Activated CD4-positive, alpha-beta memory T cell treated with anti-CD3 and anti-CD28 coated beads, Interleukin-2, amount 10 ng/mL, durations not matched to agents 7 days and 5 days (primary cell): Measurements from ENCODE around the gene COL5A1. TPM values are rescaled to one million over a fixed set of nuclear protein-coding genes. Genes with fewer than 3 reads are reported as not detected.
A peak's percentile ranks its signal among the peaks of the same experiment; 100 is the strongest.

Source experiments
- CTCF ChIA-PET: fragments of 350-600 bp; sonication (Branson Sonifier 250); formaldehyde crosslinking; loops from one replicate; lab custom pipeline; 2021; ENCODE audit warnings: antibody characterized with exemption, inconsistent platforms; lab: Charles Lee
- POLR2A ChIA-PET: fragments of 350-600 bp; sonication (Branson Sonifier 250); formaldehyde crosslinking; loops from one replicate; lab custom pipeline; 2021; ENCODE audit warnings: antibody characterized with exemption; lab: Charles Lee
- DNase-seq: peaks from one replicate; pipeline ENCODE4 v3.0.0-alpha.2; 2020
- H3K27ac Mint-ChIP-seq: one replicate; pipeline ENCODE4 v1.8.0; 2021; ENCODE audit warnings: mild to moderate bottlenecking, mixed read lengths
- H3K27me3 Mint-ChIP-seq: one replicate; pipeline ENCODE4 v1.8.0; 2021; ENCODE audit warnings: mixed read lengths
- H3K36me3 Mint-ChIP-seq: one replicate; pipeline ENCODE4 v1.8.0; 2021; ENCODE audit warnings: low read depth, mixed read lengths
- H3K4me1 Mint-ChIP-seq: one replicate; pipeline ENCODE4 v1.8.0; 2021; ENCODE audit warnings: mixed read lengths
- H3K4me3 Mint-ChIP-seq: one replicate; pipeline ENCODE4 v1.8.0; 2021; ENCODE audit warnings: mild to moderate bottlenecking, mixed read lengths
- H3K9me3 Mint-ChIP-seq: one replicate; pipeline ENCODE4 v1.8.0; 2021; ENCODE audit warnings: mixed read lengths
- total RNA-seq, 2 experiments: library from RNA; stranded (reverse); gene quantifications; one replicate each; pipeline ENCODE4 v1.2.3, GENCODE V29; 2021

The COL5A1 gene
- total RNA-seq, 2 experiments from 2014 or later = 0.10 to 0.13 TPM

DNA sequence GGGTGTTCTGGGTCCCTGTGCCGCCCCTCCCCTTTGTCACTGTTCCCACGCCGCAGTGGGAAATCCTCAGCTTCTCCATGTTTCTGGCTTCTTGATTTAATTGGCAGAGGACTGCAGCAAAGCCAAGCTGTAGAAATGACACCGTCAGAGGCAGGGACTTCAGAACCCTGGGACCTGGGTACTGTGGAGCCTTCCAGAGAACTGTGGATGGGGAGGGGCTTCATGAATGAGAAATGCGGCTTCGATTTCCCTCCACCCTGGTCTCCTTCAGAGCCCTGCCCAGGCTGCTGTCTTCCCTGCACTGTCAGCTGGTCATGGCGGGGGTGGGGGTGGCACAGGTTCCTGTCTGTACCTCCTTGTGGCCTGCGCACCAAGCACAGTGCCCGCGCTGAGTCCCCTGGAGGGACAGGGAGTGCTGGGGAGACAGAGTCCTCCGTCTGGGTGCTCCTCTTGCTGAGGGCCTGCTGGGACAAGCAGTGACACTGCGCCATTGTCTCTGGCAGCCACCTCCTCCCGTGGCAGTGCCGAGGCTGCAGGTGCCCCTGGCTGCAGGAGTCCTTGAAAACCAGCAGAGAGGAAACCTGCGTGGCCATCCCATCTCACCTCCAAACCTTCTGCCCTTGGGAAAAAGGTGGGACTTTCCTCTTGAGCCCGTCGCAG lies 47.2 kb downstream of the COL5A1 start:
- POLR2A ChIA-PET = no interaction called here
- no peaks in the 10 kb centered on the region for H3K9me3 Mint-ChIP-seq
- DNase-seq = no peak
- H3K27ac Mint-ChIP-seq = no peak overlapping the region
- H3K4me3 Mint-ChIP-seq = no peak overlapping the region
- peaks cover 6% of the 10 kb centered on the region for H3K4me1 Mint-ChIP-seq
- H3K27me3 Mint-ChIP-seq = peaks cover 2% of the 10 kb centered on the region
- CTCF ChIA-PET = no interaction called here
- H3K36me3 Mint-ChIP-seq = no peaks in the 10 kb centered on the region

DNA sequence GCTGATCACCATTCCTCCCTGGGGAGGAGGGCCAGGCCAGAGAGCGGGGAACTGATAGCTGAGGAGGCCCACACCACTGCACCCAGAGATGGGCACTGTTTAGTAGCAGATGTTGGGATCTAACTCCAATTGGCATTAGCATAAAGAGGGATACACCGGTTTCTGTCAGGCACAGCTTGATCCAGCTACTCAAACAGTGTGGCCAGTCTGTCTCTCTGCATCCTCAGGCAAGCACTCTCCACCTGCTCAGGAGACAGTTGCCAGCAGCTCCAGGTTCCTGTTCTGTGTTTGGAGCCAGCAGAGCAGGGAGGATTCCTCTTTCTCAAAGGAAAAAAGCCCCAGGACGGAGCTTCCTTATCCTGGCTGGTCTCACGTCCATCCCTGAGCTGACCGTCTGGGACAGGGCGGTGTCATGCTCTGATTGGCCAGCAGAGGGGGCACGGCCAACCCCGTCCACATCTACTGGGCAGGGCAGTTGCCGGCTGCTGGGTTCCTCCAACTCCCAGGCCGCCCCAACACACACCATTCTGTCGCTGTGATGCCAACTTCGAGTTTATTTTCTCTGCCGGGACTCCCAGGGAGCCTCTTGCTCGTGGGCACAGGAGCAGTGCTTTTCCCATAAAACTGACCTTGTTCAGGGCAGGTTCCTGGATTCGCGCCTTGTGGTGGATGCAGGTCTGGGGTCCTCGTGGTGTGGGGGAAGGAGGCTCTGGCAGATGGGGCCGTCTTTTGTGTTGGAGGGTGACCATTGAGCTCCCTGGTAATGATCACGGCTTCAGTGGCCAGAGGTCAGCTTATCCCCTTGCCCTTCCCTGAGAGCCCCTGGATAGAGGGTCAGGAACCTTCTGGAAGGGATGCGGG lies 47.9 kb downstream of the COL5A1 start:
- Mint-ChIP-seq H3K27ac (no peak overlapping the region), H3K36me3 (no peaks in the 10 kb centered on the region), H3K9me3 (no peaks in the 10 kb centered on the region), H3K4me1 (peaks cover 6% of the 10 kb centered on the region), H3K4me3 (no peak overlapping the region), H3K27me3 (peaks cover 2% of the 10 kb centered on the region)
- ChIA-PET POLR2A (no interaction called here), CTCF (no interaction called here)
- peak; percentile 25 for DNase-seq

DNA sequence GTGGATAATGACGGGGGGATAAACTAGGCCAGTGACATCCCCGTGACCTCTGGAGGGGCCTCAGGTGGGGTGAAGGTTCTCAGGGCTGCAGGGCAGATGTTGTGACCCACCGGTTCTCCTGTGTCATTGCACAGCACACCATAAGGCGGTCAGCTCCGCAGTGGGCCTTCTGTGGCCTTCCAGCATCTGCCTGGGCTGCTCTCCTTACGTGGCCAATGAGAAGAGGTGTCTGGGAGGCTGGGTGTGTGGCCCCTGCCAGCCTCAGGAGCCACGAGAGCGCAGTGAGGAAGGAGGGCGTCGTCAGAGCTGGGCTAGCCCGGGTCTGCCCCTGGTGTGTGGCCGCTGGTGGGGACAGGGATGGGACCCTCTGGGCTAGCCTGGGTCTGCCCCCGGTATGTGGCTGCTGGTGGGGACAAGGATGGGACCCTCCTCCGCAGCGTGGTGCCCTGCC lies 48.7 kb downstream of the COL5A1 start:
- POLR2A ChIA-PET = no interaction called here
- H3K27ac Mint-ChIP-seq = no peak overlapping the region

DNA sequence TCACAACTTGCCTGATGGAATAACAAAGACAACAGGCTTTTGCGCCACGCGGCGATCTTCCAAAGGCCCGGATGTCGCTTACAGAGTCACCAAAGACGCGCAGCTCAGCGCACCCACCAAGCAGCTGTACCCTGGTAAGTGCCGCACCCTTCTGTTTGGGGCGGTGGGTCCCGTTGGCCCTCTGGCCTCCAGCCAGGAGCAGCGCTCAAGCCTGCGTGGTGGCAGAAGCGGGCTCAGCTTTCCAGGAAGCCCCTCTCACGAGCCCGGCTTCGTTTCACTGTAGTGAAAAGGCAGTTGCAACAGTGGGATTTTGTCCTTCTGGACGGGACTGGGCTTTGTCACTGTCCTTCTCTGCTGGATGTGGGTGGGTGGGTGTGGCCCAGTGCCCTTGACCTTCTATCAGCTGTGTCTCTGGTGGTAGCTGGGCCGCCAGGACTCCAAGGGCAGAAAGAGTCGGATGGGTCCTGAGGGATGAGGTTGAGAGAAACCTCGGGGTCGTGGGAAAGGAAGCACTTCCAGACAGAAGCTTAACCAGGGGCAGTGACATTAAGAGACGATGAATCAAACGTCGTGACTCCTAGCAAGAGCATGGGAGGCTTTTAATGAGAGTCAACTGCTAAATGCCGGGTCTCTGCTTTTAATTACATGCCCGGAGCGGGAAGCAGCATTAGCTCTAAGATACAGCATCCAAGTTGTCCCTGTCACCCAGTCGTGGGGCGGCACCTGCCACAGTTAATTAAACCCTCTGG lies 49.5 kb downstream of the COL5A1 start:
- ChIA-PET POLR2A (no interaction called here), CTCF (interaction anchor here (0.5 kb wide), 1 partner anchor 29 kb away, joined by 3 read pairs; no protein-coding TSS in a partner anchor)
- peaks cover 2% of the 10 kb centered on the region for H3K27me3 Mint-ChIP-seq
- no peak for DNase-seq
- peaks cover 6% of the 10 kb centered on the region for H3K4me1 Mint-ChIP-seq
- no peak overlapping the region for H3K27ac Mint-ChIP-seq
- H3K9me3 Mint-ChIP-seq = no peaks in the 10 kb centered on the region
- no peak overlapping the region for H3K4me3 Mint-ChIP-seq
- no peaks in the 10 kb centered on the region for H3K36me3 Mint-ChIP-seq

More for the DNA sequence above, 48.7 kb downstream of the COL5A1 start:
- H3K4me3 Mint-ChIP-seq = no peak overlapping the region
- no peaks in the 10 kb centered on the region for H3K36me3 Mint-ChIP-seq
- peaks cover 2% of the 10 kb centered on the region for H3K27me3 Mint-ChIP-seq
- no peak for DNase-seq
- H3K9me3 Mint-ChIP-seq = no peaks in the 10 kb centered on the region
- peaks cover 6% of the 10 kb centered on the region for H3K4me1 Mint-ChIP-seq
- CTCF ChIA-PET = no interaction called here

DNA sequence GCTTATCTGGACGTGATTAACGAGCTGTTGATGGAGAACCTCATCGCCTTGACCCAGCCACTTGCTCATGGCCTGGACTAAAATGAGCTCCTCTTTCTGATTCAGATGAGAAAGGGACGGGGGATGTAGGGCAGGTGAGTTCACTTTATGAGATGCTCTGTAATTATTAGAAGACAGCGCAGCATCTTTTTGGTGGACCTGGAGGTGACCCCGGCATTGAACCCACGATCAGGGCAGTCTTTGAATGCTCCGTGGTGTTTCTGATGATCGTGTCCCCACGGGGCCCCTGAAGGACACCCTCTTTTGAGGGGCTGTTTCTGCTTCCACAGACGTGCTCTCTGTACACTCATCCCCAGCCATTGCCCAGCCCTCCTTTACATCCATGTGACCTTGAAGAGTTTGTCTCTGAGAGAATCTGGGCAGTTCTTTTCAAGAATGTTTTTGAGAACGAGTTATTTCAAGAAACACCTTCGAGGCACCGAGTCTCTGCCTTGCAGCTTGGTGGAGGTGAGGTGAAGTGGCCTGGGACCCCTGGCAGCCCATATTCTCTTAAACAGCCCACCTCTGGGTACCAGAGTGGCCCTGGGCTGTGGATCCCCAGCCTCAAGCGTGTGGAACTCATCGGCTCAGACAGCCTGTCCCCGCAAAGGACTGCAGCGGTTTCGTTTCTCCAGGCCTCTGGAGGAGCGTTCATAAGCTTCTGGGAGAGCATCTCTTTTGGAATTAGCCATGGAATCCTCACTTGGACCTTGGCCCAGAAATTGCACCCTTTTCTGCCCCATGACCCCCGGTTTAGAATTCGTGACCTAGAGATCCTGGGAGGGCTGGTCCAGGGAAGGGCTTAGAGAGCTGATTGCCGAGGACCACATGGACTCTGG lies 50.3 kb downstream of the COL5A1 start:
- peaks cover 2% of the 10 kb centered on the region for H3K27me3 Mint-ChIP-seq
- DNase-seq = no peak
- no peak overlapping the region for H3K27ac Mint-ChIP-seq
- H3K4me1 Mint-ChIP-seq = peaks cover 6% of the 10 kb centered on the region
- no peak overlapping the region for H3K4me3 Mint-ChIP-seq
- H3K36me3 Mint-ChIP-seq = no peaks in the 10 kb centered on the region
- H3K9me3 Mint-ChIP-seq = no peaks in the 10 kb centered on the region
- POLR2A ChIA-PET = no interaction called here
- CTCF ChIA-PET = no interaction called here

DNA sequence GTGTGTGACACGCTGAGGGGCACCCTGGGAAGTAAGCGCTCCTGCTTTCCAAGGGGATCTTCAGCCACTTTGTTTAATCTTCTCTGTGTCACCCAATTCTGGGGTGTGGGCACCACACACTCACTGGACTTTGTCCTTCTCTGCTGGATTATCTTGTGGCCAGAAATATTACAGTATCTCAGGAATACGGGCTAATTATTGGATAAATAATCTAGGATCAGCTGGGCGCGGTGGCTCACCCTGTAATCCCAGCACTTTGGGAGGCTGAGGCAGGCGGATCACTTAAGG lies 50.9 kb downstream of the COL5A1 start:
- CTCF ChIA-PET = no interaction called here

DNA sequence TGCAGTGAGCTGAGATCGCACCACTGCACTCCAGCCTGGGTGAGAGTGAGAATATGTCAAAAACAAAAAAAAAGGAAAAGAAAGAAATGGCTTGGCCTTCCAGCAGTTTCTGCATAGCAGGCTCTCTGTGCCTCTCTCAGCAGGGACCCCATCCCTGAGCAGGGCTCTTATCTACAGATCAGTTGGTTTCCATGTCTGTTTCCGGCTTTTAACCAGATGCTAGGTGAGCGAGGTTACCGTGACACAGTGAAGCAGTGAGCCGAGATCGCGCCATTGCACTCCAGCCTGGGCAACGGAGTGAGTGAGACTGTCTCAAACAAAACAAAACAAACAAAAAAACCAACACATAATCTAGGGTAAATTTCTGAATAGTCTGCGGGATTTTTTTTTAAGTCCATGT lies 51.4 kb downstream of the COL5A1 start:
- DNase-seq = no peak
- Mint-ChIP-seq H3K4me3 (no peak overlapping the region), H3K27ac (no peak overlapping the region), H3K27me3 (peaks cover 2% of the 10 kb centered on the region), H3K9me3 (no peaks in the 10 kb centered on the region), H3K36me3 (no peaks in the 10 kb centered on the region), H3K4me1 (peaks cover 6% of the 10 kb centered on the region)
- ChIA-PET CTCF (interaction anchor here (1.0 kb wide), 1 partner anchor 244 kb away, joined by 3 read pairs; no protein-coding TSS in a partner anchor), POLR2A (no interaction called here)

More for the DNA sequence above, 50.9 kb downstream of the COL5A1 start:
- H3K4me3 Mint-ChIP-seq = no peak overlapping the region
- H3K36me3 Mint-ChIP-seq = no peaks in the 10 kb centered on the region
- peaks cover 2% of the 10 kb centered on the region for H3K27me3 Mint-ChIP-seq
- POLR2A ChIA-PET = no interaction called here
- no peak for DNase-seq
- no peak overlapping the region for H3K27ac Mint-ChIP-seq
- H3K4me1 Mint-ChIP-seq = peaks cover 6% of the 10 kb centered on the region
- no peaks in the 10 kb centered on the region for H3K9me3 Mint-ChIP-seq

DNA sequence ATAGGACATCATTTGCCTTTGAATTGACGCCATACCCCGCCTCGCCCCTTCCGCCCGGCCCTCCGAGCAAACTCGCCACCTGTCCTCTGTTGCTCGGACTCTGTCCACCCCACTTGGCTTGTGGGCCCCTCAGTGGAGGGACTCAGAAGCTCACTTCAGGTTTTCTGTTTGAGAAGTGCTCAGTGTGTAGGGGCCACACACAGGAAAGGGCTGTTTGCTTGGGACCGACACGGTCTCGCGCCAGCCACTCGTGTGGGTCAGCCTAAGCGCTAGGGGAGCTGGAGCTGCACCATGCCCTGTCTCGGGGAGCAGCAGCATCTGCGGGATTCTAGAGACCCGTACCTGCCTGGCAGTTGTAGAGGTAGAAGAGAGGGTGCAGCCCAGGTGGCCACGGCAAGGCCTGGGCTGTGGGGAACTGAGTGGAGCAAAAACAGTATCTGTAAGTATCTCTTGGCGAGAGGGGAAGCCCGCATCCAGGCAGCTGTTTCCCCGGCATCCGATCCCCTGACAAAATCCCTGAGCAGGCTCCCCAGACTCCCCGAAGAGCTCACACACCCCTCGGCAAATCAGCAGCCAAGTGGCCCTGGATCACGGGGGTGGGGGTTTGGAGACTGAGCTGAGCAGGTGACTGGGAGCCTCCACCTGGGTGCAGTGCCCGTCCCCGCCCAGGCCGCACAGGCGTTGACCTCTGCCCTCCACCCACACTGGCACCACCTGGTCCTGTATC lies 52.2 kb downstream of the COL5A1 start:
- H3K36me3 Mint-ChIP-seq = no peaks in the 10 kb centered on the region
- no peak overlapping the region for H3K27ac Mint-ChIP-seq
- no peak for DNase-seq
- peaks cover 2% of the 10 kb centered on the region for H3K27me3 Mint-ChIP-seq
- CTCF ChIA-PET = interaction anchor here (1.0 kb wide), 1 partner anchor 244 kb away, joined by 3 read pairs; no protein-coding TSS in a partner anchor
- H3K9me3 Mint-ChIP-seq = no peaks in the 10 kb centered on the region
- H3K4me1 Mint-ChIP-seq = peaks cover 6% of the 10 kb centered on the region
- POLR2A ChIA-PET = no interaction called here
- no peak overlapping the region for H3K4me3 Mint-ChIP-seq

DNA sequence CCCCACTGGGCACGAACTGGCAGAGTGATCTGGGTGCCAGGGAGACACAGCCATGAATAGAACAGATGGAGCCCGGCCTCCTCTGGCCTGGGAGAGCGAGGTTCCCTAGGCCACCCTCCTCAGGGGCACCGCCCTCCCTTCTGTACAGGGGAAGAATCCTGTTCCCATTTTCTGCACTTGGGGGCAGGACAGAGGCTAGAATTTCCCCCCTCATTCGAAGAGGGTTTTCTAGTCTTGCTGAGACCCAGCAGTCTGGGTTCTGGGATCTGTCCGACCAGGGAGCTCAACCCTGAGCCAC lies 52.7 kb downstream of the COL5A1 start:
- H3K36me3 Mint-ChIP-seq = no peaks in the 10 kb centered on the region
- H3K27me3 Mint-ChIP-seq = peaks cover 2% of the 10 kb centered on the region
- DNase-seq = no peak
- H3K4me3 Mint-ChIP-seq = no peak overlapping the region
- no peak overlapping the region for H3K27ac Mint-ChIP-seq
- H3K4me1 Mint-ChIP-seq = peaks cover 6% of the 10 kb centered on the region
- H3K9me3 Mint-ChIP-seq = no peaks in the 10 kb centered on the region
- POLR2A ChIA-PET = no interaction called here
- CTCF ChIA-PET = no interaction called here

DNA sequence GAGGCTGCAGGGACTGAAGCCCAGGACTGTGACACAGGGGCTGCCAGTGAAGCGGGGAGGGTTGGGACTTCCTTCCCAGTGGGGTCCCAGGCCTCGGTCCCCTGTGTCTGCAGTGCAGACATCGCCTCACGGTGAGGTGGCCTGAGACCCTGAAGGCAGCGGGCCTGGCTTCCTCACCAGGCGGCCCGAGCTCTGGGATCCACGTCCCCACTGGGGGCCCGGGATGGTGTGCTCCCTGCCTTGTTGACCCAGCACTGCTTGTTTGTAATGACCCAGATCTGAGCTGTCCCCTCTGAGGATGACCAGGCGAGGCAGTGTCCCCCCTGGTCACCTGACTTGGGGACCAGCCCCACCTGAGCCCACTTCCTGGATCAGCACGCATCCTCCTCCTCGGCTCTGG lies 53.1 kb downstream of the COL5A1 start:
- Mint-ChIP-seq H3K4me3 (no peak overlapping the region), H3K27ac (no peak overlapping the region), H3K9me3 (no peaks in the 10 kb centered on the region), H3K4me1 (peaks cover 6% of the 10 kb centered on the region), H3K27me3 (peaks cover 2% of the 10 kb centered on the region), H3K36me3 (no peaks in the 10 kb centered on the region)
- CTCF ChIA-PET = no interaction called here
- POLR2A ChIA-PET = no interaction called here
- no peak for DNase-seq

DNA sequence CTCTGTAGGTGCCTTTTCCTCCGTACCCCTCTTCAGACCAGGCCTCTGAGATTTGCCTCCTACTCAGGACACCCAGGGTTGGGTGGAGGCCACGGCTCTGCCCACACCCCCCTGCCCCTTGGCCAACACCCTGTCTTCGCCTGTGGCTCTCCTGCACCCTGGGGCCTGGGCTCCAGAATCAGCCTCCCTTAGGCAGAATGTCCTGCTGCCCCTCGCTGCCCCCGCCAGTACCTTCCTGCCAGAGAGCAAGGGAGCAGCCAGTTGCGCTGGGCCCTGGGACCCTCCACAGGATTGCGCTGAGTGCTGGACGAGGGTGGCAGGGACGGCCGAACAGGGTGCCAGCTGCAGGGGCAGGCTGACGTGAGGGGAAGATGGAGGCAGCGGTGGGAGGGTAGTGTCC lies 53.5 kb downstream of the COL5A1 start:
- peaks cover 6% of the 10 kb centered on the region for H3K4me1 Mint-ChIP-seq
- H3K27me3 Mint-ChIP-seq = peaks cover 2% of the 10 kb centered on the region
- POLR2A ChIA-PET = no interaction called here
- no peak overlapping the region for H3K27ac Mint-ChIP-seq
- no peak overlapping the region for H3K4me3 Mint-ChIP-seq
- CTCF ChIA-PET = no interaction called here
- H3K9me3 Mint-ChIP-seq = no peaks in the 10 kb centered on the region
- no peak for DNase-seq
- no peaks in the 10 kb centered on the region for H3K36me3 Mint-ChIP-seq

DNA sequence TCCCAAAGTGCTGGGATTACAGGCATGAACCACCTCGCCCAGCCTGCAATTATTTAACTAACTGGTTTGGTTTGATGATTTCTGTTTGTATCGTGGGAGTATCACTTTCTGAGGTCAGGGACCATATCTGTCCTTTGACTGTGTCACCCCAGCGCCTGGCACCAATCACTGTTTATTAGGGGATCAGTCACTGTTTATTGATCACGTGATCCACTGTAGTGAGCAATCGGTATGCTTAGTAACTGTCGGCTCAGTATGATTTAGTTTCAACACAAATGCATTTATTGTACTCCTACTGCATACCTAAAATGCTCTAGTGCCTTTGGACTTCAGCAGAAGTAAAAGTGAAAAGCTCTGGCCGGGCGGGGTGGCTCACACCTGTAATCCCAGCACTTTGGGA lies 54.8 kb downstream of the COL5A1 start:
- Mint-ChIP-seq H3K27me3 (peaks cover 2% of the 10 kb centered on the region), H3K4me1 (peaks cover 6% of the 10 kb centered on the region), H3K9me3 (no peaks in the 10 kb centered on the region), H3K27ac (no peak overlapping the region), H3K36me3 (no peaks in the 10 kb centered on the region), H3K4me3 (no peak overlapping the region)
- POLR2A ChIA-PET = no interaction called here
- CTCF ChIA-PET = no interaction called here
- DNase-seq = no peak
